ENCODE data around the gene MAGED2.
"Not testable (repeated sequence)": the region's sequence is repeated elsewhere in the genome, so short reads cannot be mapped to it uniquely, and the experiment has no call there.

The MAGED2 gene

GRCh38 chrX:54819201-54819600, 11.7 kb downstream of the MAGED2 start:
- no peak for DNase-seq (ENCODE audit: low spot score)

- DNase-seq (ENCODE audit: low spot score) = no peak
Measured at GRCh38 chrX:54820737-54821136, 13.2 kb downstream of the MAGED2 start.

- DNase-seq (ENCODE audit: low spot score) = no peak
Measured at GRCh38 chrX:54821310-54821709, 13.8 kb downstream of the MAGED2 start.

GRCh38 chrX:54824195-54824594, 16.6 kb downstream of the MAGED2 start:
- DNase-seq (ENCODE audit: low spot score) = no peak

GRCh38 chrX:54824722-54825121, 17.2 kb downstream of the MAGED2 start:
- DNase-seq (ENCODE audit: low spot score) = no peak

- peak; percentile 27 for DNase-seq (ENCODE audit: low spot score)
Measured at GRCh38 chrX:54825716-54826438, 18.3 kb downstream of the MAGED2 start.

- DNase-seq (ENCODE audit: low spot score) = no peak
Measured at GRCh38 chrX:54826598-54826997, 19.1 kb downstream of the MAGED2 start.

GRCh38 chrX:54838583-54838982, 31.0 kb downstream of the MAGED2 start:
- no peak for DNase-seq (ENCODE audit: low spot score)

- DNase-seq (ENCODE audit: low spot score) = not testable (repeated sequence)
Measured at GRCh38 chrX:54841184-54841874, 33.8 kb downstream of the MAGED2 start.

- DNase-seq (ENCODE audit: low spot score) = no peak
Measured at GRCh38 chrX:54842607-54843006, 35.1 kb downstream of the MAGED2 start.

- DNase-seq (ENCODE audit: low spot score) = no peak
Measured at GRCh38 chrX:54843050-54843449, 35.5 kb downstream of the MAGED2 start.

- not testable (repeated sequence) for DNase-seq (ENCODE audit: low spot score)
Measured at GRCh38 chrX:54847700-54848099, 40.2 kb downstream of the MAGED2 start.

GRCh38 chrX:54865208-54865607, 57.7 kb downstream of the MAGED2 start:
- DNase-seq (ENCODE audit: low spot score) = no peak
